T-cell (primary cell): Measurements from ENCODE around the gene SRRM2. TPM values are rescaled to one million over a fixed set of nuclear protein-coding genes. Genes with fewer than 3 reads are reported as not detected.

Experiments
- ATAC-seq, 4 experiments: fragments of 200-7000 bp in 3 of 4; fragments of 150-1000 bp in 1 of 4; cut with Tn5 transposase; replicated peaks in 1 of 4; 1 replicate in 3 of 4; 2 replicates in 1 of 4; pipeline ENCODE4 v1.10.0; 2021; ENCODE audit warnings: moderate library complexity in 3 of 4, mild to moderate bottlenecking in 2 of 4, moderate number of reproducible peaks in 1 of 4
- CTCF ChIA-PET, 2 donors: fragments of 300-600 bp; sonication (Branson Sonifier 250); formaldehyde crosslinking; loops; one replicate each; lab custom pipeline; 2022; ENCODE audit warnings: antibody characterized with exemption in 2 of 2; lab: Charles Lee
- POLR2A ChIA-PET, 2 donors: fragments of 300-600 bp; sonication (Branson Sonifier 250); formaldehyde crosslinking; loops; one replicate each; lab custom pipeline; 2022; ENCODE audit warnings: antibody characterized with exemption in 2 of 2; lab: Charles Lee
- DNase-seq, 35 experiments: peaks; one replicate each; pipeline versions ENCODE4 v3.0.0 to v3.0.0-alpha.2; 2013 to 2023
- H3K27ac ChIP-seq: one replicate; pipeline ENCODE4 v1.5.1; 2013; ENCODE audit warnings: low read length
- H3K27me3 ChIP-seq, 2 experiments: replicated peaks in 1 of 2; 1 replicate in 1 of 2; 2 replicates in 1 of 2; pipeline versions ENCODE4 v1.6.1 to v1.7.0; 2013; ENCODE audit warnings: low read length in 1 of 2, mixed read lengths in 1 of 2; ENCODE audit not compliant: control insufficient read depth in 2 of 2, insufficient read depth in 2 of 2; ENCODE audit errors: extremely low read depth in 1 of 2
- H3K36me3 ChIP-seq, 2 donors: 1 replicate in 1 of 2; 2 replicates in 1 of 2; pipeline versions ENCODE4 v1.6.1 to v1.7.0; 2013; ENCODE audit warnings: low read length in 1 of 2; ENCODE audit not compliant: control insufficient read depth in 2 of 2, insufficient read depth in 1 of 2; ENCODE audit errors: extremely low read depth in 1 of 2
- H3K4me1 ChIP-seq, 2 experiments: 1 replicate in 1 of 2; 2 replicates in 1 of 2; pipeline versions ENCODE4 v1.6.1 to v1.7.0; 2013; ENCODE audit warnings: low read length in 2 of 2, mixed read lengths in 1 of 2; ENCODE audit not compliant: insufficient read depth in 2 of 2, control insufficient read depth in 1 of 2; ENCODE audit errors: extremely low read depth in 1 of 2
- H3K4me3 ChIP-seq, 2 donors: 1 replicate in 1 of 2; 2 replicates in 1 of 2; pipeline versions ENCODE4 v1.5.1 to v1.7.0; 2013; ENCODE audit warnings: mild to moderate bottlenecking in 2 of 2, low read length in 1 of 2, moderate library complexity in 1 of 2; ENCODE audit not compliant: control insufficient read depth in 1 of 2; ENCODE audit errors: extremely low read depth in 1 of 2
- H3K9me3 ChIP-seq: 2 replicates; pipeline ENCODE4 v1.7.0; 2013
- H3K27ac Mint-ChIP-seq, 2 donors: one replicate each; pipeline ENCODE4 v1.8.0; 2020 to 2021; ENCODE audit warnings: mild to moderate bottlenecking in 2 of 2, mixed read lengths in 2 of 2
- H3K27me3 Mint-ChIP-seq, 2 donors: one replicate each; pipeline ENCODE4 v1.8.0; 2021 to 2022; ENCODE audit warnings: mixed read lengths in 2 of 2
- H3K36me3 Mint-ChIP-seq: one replicate; pipeline ENCODE4 v1.8.0; 2021; ENCODE audit warnings: mixed read lengths
- H3K4me1 Mint-ChIP-seq, 3 donors: one replicate each; pipeline ENCODE4 v1.8.0; 2020 to 2022; ENCODE audit warnings: mixed read lengths in 3 of 3, mild to moderate bottlenecking in 1 of 3
- H3K4me3 Mint-ChIP-seq, 3 donors: one replicate each; pipeline ENCODE4 v1.8.0; 2020 to 2022; ENCODE audit warnings: mild to moderate bottlenecking in 3 of 3, mixed read lengths in 3 of 3, moderate library complexity in 3 of 3
- H3K9me3 Mint-ChIP-seq, 3 donors: one replicate each; pipeline ENCODE4 v1.8.0; 2020 to 2022; ENCODE audit warnings: mixed read lengths in 3 of 3
- WGBS: methylation state at CpG from one replicate; pipeline ENCODE4 v1.1.5; 2013; ENCODE audit warnings: missing lambda C conversion rate; ENCODE audit not compliant: insufficient coverage; 5-methylcytosine and 5-hydroxymethylcytosine counted together
- total RNA-seq, 35 experiments: library from RNA in 6 of 35; stranded (reverse) in 6 of 35; fragments of 120-200 nt in 1 of 35; gene quantifications; one replicate each; pipeline versions ENCODE4 v1.2.1 to v1.2.4 and lab custom pipeline; 2013 to 2026

Gene SRRM2
- total RNA-seq, 5 donors from 2014 or later (not counting 1 experiment from before 2014, with no cell fraction given): 784 to 1,343 (median 947) TPM

DNA sequence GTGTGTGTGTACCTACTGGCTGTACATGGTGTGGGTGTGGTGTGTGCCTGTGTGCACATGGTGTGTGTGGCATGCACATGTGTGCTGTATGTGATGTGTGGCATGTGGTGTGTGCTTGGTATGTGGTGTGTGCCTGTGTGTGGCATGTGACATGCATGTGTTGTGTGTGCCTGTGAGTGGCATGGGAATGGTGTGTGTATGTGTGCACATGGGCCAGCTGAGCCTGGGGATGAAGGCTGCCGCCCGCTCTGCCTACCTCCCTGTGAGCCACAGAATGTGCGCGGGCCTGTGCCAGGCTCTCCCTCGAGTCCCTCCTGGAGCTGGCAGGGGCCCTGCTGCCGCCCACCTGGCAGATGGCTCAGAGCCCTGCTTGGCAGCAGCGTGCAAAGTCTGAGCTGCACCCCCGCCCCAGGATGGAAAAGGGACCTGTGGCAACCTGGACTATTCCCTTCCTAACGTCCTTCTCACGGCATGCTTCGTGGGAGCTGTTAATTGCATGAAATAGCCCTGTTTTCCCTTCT is 41.7 kb upstream of the SRRM2 start:
- POLR2A ChIA-PET: no interaction called here
- Mint-ChIP-seq H3K9me3 (no peaks in the 10 kb centered on the region), H3K4me3 (no peak overlapping the region), H3K36me3 (peaks cover 8% of the 10 kb centered on the region), H3K4me1 (peaks cover 4 to 6% (median 6%) of the 10 kb centered on the region in 3 donors), H3K27ac (no peak overlapping the region), H3K27me3 (no peaks in the 10 kb centered on the region)
- H3K4me1 ChIP-seq: peaks cover 2 to 12% of the 10 kb centered on the region in 2 experiments
- H3K4me3 ChIP-seq: no peak overlapping the region
- DNase-seq (no peak), ATAC-seq (no peak)
- no peaks in the 10 kb centered on the region for H3K9me3 ChIP-seq
- peaks cover 9 to 22% of the 10 kb centered on the region in 2 donors for H3K36me3 ChIP-seq
- peaks cover 0 to 14% of the 10 kb centered on the region in 2 experiments for H3K27me3 ChIP-seq
- WGBS: 85% methylated on average over 9 of the region's 11 CpGs
- no peak overlapping the region for H3K27ac ChIP-seq
- CTCF ChIA-PET: no interaction called here

DNA sequence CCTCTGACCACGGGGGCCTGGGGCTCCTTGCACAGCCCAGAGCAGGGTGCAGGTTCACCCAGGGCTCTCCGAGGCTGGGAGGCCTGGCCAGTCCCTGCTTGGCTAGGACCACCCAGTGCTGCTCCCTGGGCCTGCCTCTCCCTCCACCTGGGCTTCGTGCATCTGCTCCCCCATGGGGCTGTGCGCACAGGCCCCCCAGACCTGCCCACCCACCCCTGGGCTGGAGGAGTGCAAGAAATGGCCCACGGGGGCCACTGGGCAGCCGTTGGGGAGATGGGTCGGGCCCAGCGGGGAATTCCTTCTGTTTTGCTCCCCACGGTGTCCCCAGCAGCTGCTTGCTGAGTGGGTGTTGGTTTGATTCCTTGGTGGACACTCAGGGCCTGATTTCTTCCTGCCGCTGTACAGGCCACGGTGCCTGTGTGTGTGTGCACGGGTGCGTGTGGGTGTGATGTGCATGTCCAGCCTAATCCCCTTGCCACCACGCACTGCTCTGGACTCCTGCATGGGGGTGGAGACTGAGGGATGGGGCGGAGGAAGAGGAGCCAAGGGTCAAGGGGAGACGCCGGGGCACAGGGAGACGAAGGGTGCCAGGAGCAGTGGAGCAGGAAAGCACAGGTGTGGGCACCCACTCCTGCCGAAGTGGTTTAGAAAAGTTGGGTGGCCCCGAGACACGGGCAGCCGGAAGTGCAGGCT is 40.9 kb upstream of the SRRM2 start:
- Mint-ChIP-seq H3K27ac (no peak overlapping the region), H3K4me1 (peaks cover 4 to 9% (median 6%) of the 10 kb centered on the region in 3 donors), H3K27me3 (no peaks in the 10 kb centered on the region), H3K4me3 (no peak overlapping the region), H3K36me3 (peaks cover 8% of the 10 kb centered on the region), H3K9me3 (no peaks in the 10 kb centered on the region)
- no peak for DNase-seq
- 74% methylated on average over 19 of the region's 22 CpGs for WGBS
- no peak for ATAC-seq
- Histone ChIP-seq H3K4me1 (peaks cover 2 to 16% of the 10 kb centered on the region in 2 experiments), H3K36me3 (peaks cover 9 to 20% of the 10 kb centered on the region in 2 donors), H3K27ac (no peak overlapping the region), H3K9me3 (no peaks in the 10 kb centered on the region), H3K27me3 (peaks cover 0 to 17% of the 10 kb centered on the region in 2 experiments), H3K4me3 (no peak overlapping the region)
- ChIA-PET POLR2A (no interaction called here), CTCF (no interaction called here)

GRCh38 chr16:2712063-2712441 is 40.4 kb upstream of the SRRM2 start:
- H3K4me3 Mint-ChIP-seq: no peak overlapping the region
- ChIA-PET POLR2A (no interaction called here), CTCF (no interaction called here)
- peaks cover 0 to 17% of the 10 kb centered on the region in 2 experiments for H3K27me3 ChIP-seq
- no peak overlapping the region for H3K27ac Mint-ChIP-seq
- no peak for ATAC-seq
- no peaks in the 10 kb centered on the region for H3K27me3 Mint-ChIP-seq
- no peaks in the 10 kb centered on the region for H3K9me3 ChIP-seq
- DNase-seq: no peak
- peaks cover 9 to 18% of the 10 kb centered on the region in 2 donors for H3K36me3 ChIP-seq
- 82% methylated on average over 7 of the region's 14 CpGs for WGBS
- peaks cover 4 to 9% (median 6%) of the 10 kb centered on the region in 3 donors for H3K4me1 Mint-ChIP-seq
- no peak overlapping the region for H3K27ac ChIP-seq
- no peak overlapping the region for H3K4me3 ChIP-seq
- H3K4me1 ChIP-seq: peaks cover 2 to 16% of the 10 kb centered on the region in 2 experiments
- H3K9me3 Mint-ChIP-seq: no peaks in the 10 kb centered on the region
- H3K36me3 Mint-ChIP-seq: peaks cover 8% of the 10 kb centered on the region

DNA sequence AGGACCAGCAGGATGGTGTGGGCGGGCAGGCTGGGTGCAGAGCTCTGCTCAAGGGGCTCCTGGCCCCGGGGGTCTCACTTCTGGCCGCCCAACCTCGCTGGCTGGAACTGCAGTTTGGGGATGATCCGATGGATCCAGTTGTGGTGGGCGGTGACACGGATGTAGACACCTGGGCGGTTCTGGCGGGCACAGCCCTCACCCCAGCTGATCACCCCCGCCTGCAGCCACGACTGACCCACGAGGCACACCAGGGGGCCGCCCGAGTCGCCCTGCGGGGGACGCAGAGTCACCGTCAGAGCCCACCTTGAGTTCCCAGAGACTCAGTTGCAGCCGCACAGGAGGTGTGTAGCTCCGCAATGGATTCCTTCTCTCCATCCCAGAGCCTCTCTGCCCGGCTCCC is 39.9 kb upstream of the SRRM2 start:
- Mint-ChIP-seq H3K27ac (no peak overlapping the region), H3K4me1 (peaks cover 4 to 9% (median 6%) of the 10 kb centered on the region in 3 donors), H3K27me3 (no peaks in the 10 kb centered on the region), H3K9me3 (no peaks in the 10 kb centered on the region), H3K4me3 (no peak overlapping the region), H3K36me3 (peaks cover 8% of the 10 kb centered on the region)
- Histone ChIP-seq H3K27me3 (peaks cover 0 to 17% of the 10 kb centered on the region in 2 experiments), H3K36me3 (peaks cover 8 to 13% of the 10 kb centered on the region in 2 donors), H3K27ac (no peak overlapping the region), H3K4me3 (no peak overlapping the region), H3K4me1 (peaks cover 2 to 16% of the 10 kb centered on the region in 2 experiments), H3K9me3 (no peaks in the 10 kb centered on the region)
- DNase-seq: no peak
- WGBS: 89% methylated on average over 18 of the region's 21 CpGs
- ATAC-seq: no peak
- ChIA-PET CTCF (no interaction called here), POLR2A (no interaction called here)

GRCh38 chr16:2713523-2713922 is 38.9 kb upstream of the SRRM2 start:
- ChIA-PET CTCF (no interaction called here), POLR2A (no interaction called here)
- H3K36me3 Mint-ChIP-seq: peaks cover 2% of the 10 kb centered on the region
- Histone ChIP-seq H3K27me3 (peaks cover 0 to 17% of the 10 kb centered on the region in 2 experiments), H3K27ac (no peak overlapping the region), H3K4me3 (no peak overlapping the region), H3K4me1 (peaks cover 2 to 16% of the 10 kb centered on the region in 2 experiments), H3K9me3 (no peaks in the 10 kb centered on the region), H3K36me3 (peaks cover 3 to 4% of the 10 kb centered on the region in 2 donors)
- H3K27me3 Mint-ChIP-seq: no peaks in the 10 kb centered on the region
- 28% methylated on average over 7 of the region's 14 CpGs for WGBS
- DNase-seq: no peak
- no peak overlapping the region for H3K27ac Mint-ChIP-seq
- no peak for ATAC-seq
- H3K4me3 Mint-ChIP-seq: no peak overlapping the region
- peaks cover 4 to 9% (median 6%) of the 10 kb centered on the region in 3 donors for H3K4me1 Mint-ChIP-seq
- no peaks in the 10 kb centered on the region for H3K9me3 Mint-ChIP-seq

GRCh38 chr16:2713985-2714774 is 38.3 kb upstream of the SRRM2 start:
- H3K4me1 Mint-ChIP-seq: peaks cover 4 to 9% (median 6%) of the 10 kb centered on the region in 3 donors
- H3K27ac Mint-ChIP-seq: no peak overlapping the region
- H3K36me3 Mint-ChIP-seq: no peaks in the 10 kb centered on the region
- POLR2A ChIA-PET: no interaction called here
- H3K4me3 Mint-ChIP-seq: no peak overlapping the region
- 91% methylated on average over 24 of the region's 28 CpGs for WGBS
- Histone ChIP-seq H3K27me3 (peaks cover 0 to 17% of the 10 kb centered on the region in 2 experiments), H3K9me3 (no peaks in the 10 kb centered on the region), H3K27ac (no peak overlapping the region), H3K36me3 (peaks cover 0 to 3% of the 10 kb centered on the region in 2 donors), H3K4me3 (no peak overlapping the region), H3K4me1 (peaks cover 2 to 16% of the 10 kb centered on the region in 2 experiments)
- DNase-seq (no peak), ATAC-seq (no peak)
- H3K9me3 Mint-ChIP-seq: no peaks in the 10 kb centered on the region
- no peaks in the 10 kb centered on the region for H3K27me3 Mint-ChIP-seq
- CTCF ChIA-PET: no interaction called here
